ENCODE measurements around the gene MGAT5.

Gene MGAT5

DNA sequence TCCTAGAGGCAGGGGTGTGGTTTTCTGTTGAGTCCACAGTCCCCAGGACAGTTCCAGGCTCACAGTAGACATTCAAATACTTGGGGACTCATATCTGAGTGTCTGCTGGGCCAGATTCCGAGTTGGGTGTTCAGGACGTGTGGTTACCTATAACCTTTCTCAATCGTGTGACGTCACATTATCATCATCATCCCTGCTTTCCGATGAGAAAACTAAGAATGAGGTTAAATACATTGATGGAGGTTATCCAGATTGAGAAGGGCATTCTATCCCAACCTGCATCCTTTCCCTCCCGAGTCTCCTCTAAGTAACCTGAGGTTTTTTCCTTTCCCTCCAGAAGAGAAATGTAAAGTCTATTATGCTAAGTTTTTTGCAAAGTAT, 204.6 kb downstream of the MGAT5 start:
- H3K4me3 ChIP-seq (replicated peaks in 1 of 2; ENCODE audit: low read depth in 2 of 2, low read length in 2 of 2) = no peak overlapping the region
- no peak for TF ChIP-seq CTCF (IDR thresholded peaks at IDR 0.05; ENCODE audit: low read depth, low read length)
- no peak for DNase-seq (ENCODE audit: low read depth in 2 of 2)

- TF ChIP-seq CTCF (IDR thresholded peaks at IDR 0.05; ENCODE audit: low read depth, low read length) = no peak
Observed at GRCh38 chr2:134458950-134459349, 205.1 kb downstream of the MGAT5 start.

GRCh38 chr2:134459706-134460406, 206.0 kb downstream of the MGAT5 start:
- no peak overlapping the region for H3K4me3 ChIP-seq (replicated peaks in 1 of 2; ENCODE audit: low read depth in 2 of 2, low read length in 2 of 2)
- no peak for DNase-seq (ENCODE audit: low read depth in 2 of 2)
- TF ChIP-seq CTCF (IDR thresholded peaks at IDR 0.05; ENCODE audit: low read depth, low read length) = no peak

More at GRCh38 chr2:134458950-134459349, 205.1 kb downstream of the MGAT5 start:
- no peak for DNase-seq (ENCODE audit: low read depth in 2 of 2)
- no peak overlapping the region for H3K4me3 ChIP-seq (replicated peaks in 1 of 2; ENCODE audit: low read depth in 2 of 2, low read length in 2 of 2)

GRCh38 chr2:134460583-134460998, 206.7 kb downstream of the MGAT5 start:
- peak; percentile 73 for TF ChIP-seq CTCF (IDR thresholded peaks at IDR 0.05; ENCODE audit: low read depth, low read length)
- no peak overlapping the region for H3K4me3 ChIP-seq (replicated peaks in 1 of 2; ENCODE audit: low read depth in 2 of 2, low read length in 2 of 2)
- DNase-seq (ENCODE audit: low read depth in 2 of 2) = peak; percentile 64 to 70

GRCh38 chr2:134461511-134461910, 207.6 kb downstream of the MGAT5 start:
- DNase-seq (ENCODE audit: low read depth in 2 of 2) = peak in 1 of 2 donors; percentile 50
- no peak for TF ChIP-seq CTCF (IDR thresholded peaks at IDR 0.05; ENCODE audit: low read depth, low read length)
- no peak overlapping the region for H3K4me3 ChIP-seq (replicated peaks in 1 of 2; ENCODE audit: low read depth in 2 of 2, low read length in 2 of 2)

DNA sequence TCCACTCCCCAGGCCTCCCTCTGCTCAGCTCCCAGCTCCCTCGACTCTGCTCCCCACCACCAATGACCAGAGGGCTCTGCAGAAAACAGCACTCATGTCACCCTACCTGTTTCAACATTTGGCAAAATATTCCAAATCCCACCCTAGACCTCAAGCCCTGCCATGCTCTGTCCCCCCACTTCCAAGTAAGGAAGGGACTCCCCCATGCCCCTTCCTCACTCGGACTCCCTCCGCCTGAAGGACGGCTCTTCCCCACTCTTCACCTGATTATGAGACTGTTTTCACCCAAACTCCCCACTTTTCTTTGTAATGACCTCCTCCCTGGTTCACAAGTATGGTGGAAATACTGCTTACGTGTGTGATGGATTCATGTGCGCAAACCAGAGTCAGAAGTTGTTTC, 208.4 kb downstream of the MGAT5 start:
- no peak for DNase-seq (ENCODE audit: low read depth in 2 of 2)
- TF ChIP-seq CTCF (IDR thresholded peaks at IDR 0.05; ENCODE audit: low read depth, low read length) = no peak
- no peak overlapping the region for H3K4me3 ChIP-seq (replicated peaks in 1 of 2; ENCODE audit: low read depth in 2 of 2, low read length in 2 of 2)

Measured in cardiac fibroblast (primary cell).